Stomach smooth muscle (tissue), 2 donors: ENCODE data around the gene AUP1.

Source experiments
- H3K27ac ChIP-seq: one replicate; pipeline ENCODE4 v1.7.0; 2013; ENCODE audit warnings: mild to moderate bottlenecking, low read length, inconsistent platforms
- H3K27me3 ChIP-seq, 2 donors: one replicate each; pipeline ENCODE4 v1.7.0; 2013; ENCODE audit warnings: low read length in 2 of 2; ENCODE audit not compliant: insufficient read depth in 2 of 2, control insufficient read depth in 1 of 2
- H3K36me3 ChIP-seq, 2 donors: one replicate each; pipeline ENCODE4 v1.7.0; 2013; ENCODE audit warnings: low read length in 2 of 2; ENCODE audit not compliant: control insufficient read depth in 2 of 2, insufficient read depth in 2 of 2
- H3K4me1 ChIP-seq: one replicate; pipeline ENCODE4 v1.7.0; 2013; ENCODE audit warnings: low read length; ENCODE audit not compliant: control insufficient read depth, insufficient read depth
- H3K4me3 ChIP-seq, 2 donors: one replicate each; pipeline ENCODE4 v1.7.0; 2013; ENCODE audit warnings: low read length in 2 of 2
- H3K9ac ChIP-seq, 2 donors: one replicate each; pipeline ENCODE4 v1.7.0; 2013; ENCODE audit warnings: low read length in 2 of 2, mild to moderate bottlenecking in 1 of 2
- H3K9me3 ChIP-seq, 2 donors: one replicate each; pipeline ENCODE4 v1.7.0; 2013; ENCODE audit warnings: low read length in 2 of 2; ENCODE audit not compliant: control insufficient read depth in 2 of 2
- donor health status: healthy.
- donor health status: Pancreatic carcinoma.

AUP1 gene

GRCh38 chr2:74548900-74549826 lies 19.7 kb upstream of the AUP1 start:
- Histone ChIP-seq H3K4me3 (peak overlapping the region; percentile 66 to 73), H3K4me1 (peaks cover 32% of the 10 kb centered on the region), H3K27ac (no peak overlapping the region), H3K9ac (peak overlapping the region; percentile 63 to 64), H3K9me3 (no peaks in the 10 kb centered on the region), H3K36me3 (no peaks in the 10 kb centered on the region), H3K27me3 (peaks cover 0 to 21% of the 10 kb centered on the region in 2 donors)

- Histone ChIP-seq H3K27me3 (peaks cover 0 to 21% of the 10 kb centered on the region in 2 donors), H3K4me1 (peaks cover 24% of the 10 kb centered on the region), H3K9ac (peak overlapping the region; percentile 63 to 64), H3K27ac (peak overlapping the region; percentile 49), H3K9me3 (no peaks in the 10 kb centered on the region), H3K4me3 (peak overlapping the region; percentile 66 to 73), H3K36me3 (no peaks in the 10 kb centered on the region)
Measured at GRCh38 chr2:74548285-74548899, 18.9 kb upstream of the AUP1 start.

GRCh38 chr2:74546004-74546403 lies 16.5 kb upstream of the AUP1 start:
- no peak overlapping the region for H3K27ac ChIP-seq
- H3K4me1 ChIP-seq = peaks cover 16% of the 10 kb centered on the region
- no peaks in the 10 kb centered on the region for H3K9me3 ChIP-seq
- peaks cover 0 to 21% of the 10 kb centered on the region in 2 donors for H3K27me3 ChIP-seq
- no peak overlapping the region for H3K9ac ChIP-seq
- no peak overlapping the region for H3K4me3 ChIP-seq
- no peaks in the 10 kb centered on the region for H3K36me3 ChIP-seq

GRCh38 chr2:74544634-74545033 lies 15.1 kb upstream of the AUP1 start:
- no peaks in the 10 kb centered on the region for H3K9me3 ChIP-seq
- no peak overlapping the region for H3K9ac ChIP-seq
- H3K4me1 ChIP-seq = peaks cover 14% of the 10 kb centered on the region
- peaks cover 0 to 12% of the 10 kb centered on the region in 2 donors for H3K27me3 ChIP-seq
- H3K36me3 ChIP-seq = no peaks in the 10 kb centered on the region
- no peak overlapping the region for H3K27ac ChIP-seq
- H3K4me3 ChIP-seq = no peak overlapping the region

- Histone ChIP-seq H3K4me3 (no peak overlapping the region), H3K4me1 (no peaks in the 10 kb centered on the region), H3K36me3 (no peaks in the 10 kb centered on the region)
Measured at GRCh38 chr2:74542978-74543377, 13.5 kb upstream of the AUP1 start.

GRCh38 chr2:74540291-74540690 lies 10.8 kb upstream of the AUP1 start:
- H3K9ac ChIP-seq = no peak overlapping the region
- H3K4me3 ChIP-seq = no peak overlapping the region
- H3K27me3 ChIP-seq = peaks cover 0 to 3% of the 10 kb centered on the region in 2 donors
- no peaks in the 10 kb centered on the region for H3K4me1 ChIP-seq
- H3K27ac ChIP-seq = peak overlapping the region; percentile 11
- H3K36me3 ChIP-seq = no peaks in the 10 kb centered on the region
- H3K9me3 ChIP-seq = no peaks in the 10 kb centered on the region

More at GRCh38 chr2:74542978-74543377, 13.5 kb upstream of the AUP1 start:
- Histone ChIP-seq H3K9ac (no peak overlapping the region), H3K27ac (no peak overlapping the region), H3K9me3 (no peaks in the 10 kb centered on the region), H3K27me3 (peaks cover 3% of the 10 kb centered on the region in 2 donors)

- Histone ChIP-seq H3K9ac (no peak overlapping the region), H3K27me3 (peaks cover 0 to 3% of the 10 kb centered on the region in 2 donors), H3K9me3 (no peaks in the 10 kb centered on the region), H3K27ac (no peak overlapping the region), H3K36me3 (peaks cover 0 to 3% of the 10 kb centered on the region in 2 donors), H3K4me3 (no peak overlapping the region), H3K4me1 (no peaks in the 10 kb centered on the region)
Measured at GRCh38 chr2:74538881-74539339, 9.4 kb upstream of the AUP1 start.

- Histone ChIP-seq H3K4me1 (no peaks in the 10 kb centered on the region), H3K27ac (no peak overlapping the region), H3K9me3 (no peaks in the 10 kb centered on the region), H3K27me3 (peaks cover 0 to 3% of the 10 kb centered on the region in 2 donors), H3K4me3 (no peak overlapping the region), H3K9ac (no peak overlapping the region), H3K36me3 (peaks cover 6 to 14% of the 10 kb centered on the region in 2 donors)
Measured at GRCh38 chr2:74537140-74537539, 7.6 kb upstream of the AUP1 start.

GRCh38 chr2:74536166-74536950 lies 6.9 kb upstream of the AUP1 start:
- H3K9me3 ChIP-seq = no peaks in the 10 kb centered on the region
- H3K27me3 ChIP-seq = peaks cover 0 to 3% of the 10 kb centered on the region in 2 donors
- H3K9ac ChIP-seq = no peak overlapping the region
- no peak overlapping the region for H3K27ac ChIP-seq
- H3K4me3 ChIP-seq = no peak overlapping the region
- H3K4me1 ChIP-seq = peaks cover 4% of the 10 kb centered on the region
- H3K36me3 ChIP-seq = peaks cover 6 to 19% of the 10 kb centered on the region in 2 donors

- Histone ChIP-seq H3K4me1 (peaks cover 12% of the 10 kb centered on the region), H3K4me3 (no peak overlapping the region), H3K36me3 (peaks cover 6 to 19% of the 10 kb centered on the region in 2 donors), H3K9ac (no peak overlapping the region), H3K27me3 (peaks cover 0 to 3% of the 10 kb centered on the region in 2 donors), H3K27ac (no peak overlapping the region), H3K9me3 (no peaks in the 10 kb centered on the region)
Measured at GRCh38 chr2:74535440-74535965, 6.0 kb upstream of the AUP1 start.
